ENCODE measurements around the gene GDI2.

GDI2 gene

GRCh38 chr10:5830629-5831445 is 17.6 kb upstream of the GDI2 start:
- no peak overlapping the region for H3K4me2 ChIP-seq (ENCODE audit: low read length)
- no peaks in the 10 kb centered on the region for H3K9me2 ChIP-seq (ENCODE audit: low read depth, low read length)
- no peaks in the 10 kb centered on the region for H3K27me3 ChIP-seq (ENCODE audit: insufficient read depth, low read length)
- H3F3A ChIP-seq (ENCODE audit: insufficient read depth, low read length): no peaks in the 10 kb centered on the region
- H3K4me3 ChIP-seq (ENCODE audit: low read depth, low read length, poor library complexity, severe bottlenecking): no peak overlapping the region
- no peak overlapping the region for H3K9ac ChIP-seq (ENCODE audit: low read length)
- no peaks in the 10 kb centered on the region for H4K20me1 ChIP-seq (ENCODE audit: insufficient read depth, low read length)
- TF ChIP-seq EZH2 (IDR thresholded peaks at IDR 0.05; ENCODE audit: borderline replicate concordance, low read length) (no peak), CTCF (IDR thresholded peaks at IDR 0.05; ENCODE audit: low read length) (no peak)
- no peaks in the 10 kb centered on the region for H3K79me2 ChIP-seq (ENCODE audit: insufficient read depth, low read length)
- H3K36me3 ChIP-seq (ENCODE audit: insufficient read depth, low read length): no peaks in the 10 kb centered on the region; the same call in 1 of the 2 replicates
- H3K9me3 ChIP-seq (ENCODE audit: low read length): no peaks in the 10 kb centered on the region
- H3K27ac ChIP-seq (ENCODE audit: low read depth, low read length, poor library complexity, severe bottlenecking): no peak overlapping the region
- H2AFZ ChIP-seq (ENCODE audit: low read length): no peak overlapping the region
- no peaks in the 10 kb centered on the region for H3K4me1 ChIP-seq (ENCODE audit: insufficient read depth, low read length, severe bottlenecking)

- Histone ChIP-seq H3K9me2 (ENCODE audit: low read depth, low read length) (no peaks in the 10 kb centered on the region), H3K36me3 (ENCODE audit: insufficient read depth, low read length) (no peaks in the 10 kb centered on the region; the same call in 1 of the 2 replicates), H3F3A (ENCODE audit: insufficient read depth, low read length) (no peaks in the 10 kb centered on the region), H3K9ac (ENCODE audit: low read length) (no peak overlapping the region), H3K27ac (ENCODE audit: low read depth, low read length, poor library complexity, severe bottlenecking) (no peak overlapping the region), H4K20me1 (ENCODE audit: insufficient read depth, low read length) (no peaks in the 10 kb centered on the region), H2AFZ (ENCODE audit: low read length) (no peak overlapping the region), H3K9me3 (ENCODE audit: low read length) (no peaks in the 10 kb centered on the region), H3K4me1 (ENCODE audit: insufficient read depth, low read length, severe bottlenecking) (peaks cover 8% of the 10 kb centered on the region), H3K4me2 (ENCODE audit: low read length) (no peak overlapping the region), H3K27me3 (ENCODE audit: insufficient read depth, low read length) (no peaks in the 10 kb centered on the region), H3K79me2 (ENCODE audit: insufficient read depth, low read length) (no peaks in the 10 kb centered on the region), H3K4me3 (ENCODE audit: low read depth, low read length, poor library complexity, severe bottlenecking) (no peak overlapping the region)
- no peak for TF ChIP-seq CTCF (IDR thresholded peaks at IDR 0.05; ENCODE audit: low read length)
- TF ChIP-seq EZH2 (IDR thresholded peaks at IDR 0.05; ENCODE audit: borderline replicate concordance, low read length): no peak
These were observed 16.0 kb upstream of the GDI2 start for GRCh38 chr10:5829267-5829666.

- Histone ChIP-seq H3K27me3 (ENCODE audit: insufficient read depth, low read length) (no peaks in the 10 kb centered on the region), H3K9me3 (ENCODE audit: low read length) (no peaks in the 10 kb centered on the region), H3K4me1 (ENCODE audit: insufficient read depth, low read length, severe bottlenecking) (peaks cover 8% of the 10 kb centered on the region), H3K9ac (ENCODE audit: low read length) (no peak overlapping the region), H3K4me2 (ENCODE audit: low read length) (no peak overlapping the region), H3K36me3 (ENCODE audit: insufficient read depth, low read length) (no peaks in the 10 kb centered on the region), H3K79me2 (ENCODE audit: insufficient read depth, low read length) (no peaks in the 10 kb centered on the region), H3K9me2 (ENCODE audit: low read depth, low read length) (no peaks in the 10 kb centered on the region), H3K4me3 (ENCODE audit: low read depth, low read length, poor library complexity, severe bottlenecking) (no peak overlapping the region), H2AFZ (ENCODE audit: low read length) (no peak overlapping the region), H3F3A (ENCODE audit: insufficient read depth, low read length) (no peaks in the 10 kb centered on the region), H3K27ac (ENCODE audit: low read depth, low read length, poor library complexity, severe bottlenecking) (no peak overlapping the region), H4K20me1 (ENCODE audit: insufficient read depth, low read length) (no peaks in the 10 kb centered on the region)
- no peak for TF ChIP-seq EZH2 (IDR thresholded peaks at IDR 0.05; ENCODE audit: borderline replicate concordance, low read length)
- TF ChIP-seq CTCF (IDR thresholded peaks at IDR 0.05; ENCODE audit: low read length): no peak
These were observed 15.5 kb upstream of the GDI2 start for GRCh38 chr10:5828725-5829124.
